ENCODE results near the gene USP2. TPM values are rescaled to one million over a fixed set of nuclear protein-coding genes. Genes with fewer than 3 reads are reported as not detected.

USP2 gene
- total RNA-seq, 1 experiment from 2014 or later, result 3.1 TPM

GRCh38 chr11:119378851-119379465 lies 2.5 kb downstream of the USP2 start:
- ChIA-PET POLR2A (no interaction called here), CTCF (interaction anchor here (0.6 kb wide), 2 partner anchors 41 to 720 kb away, joined by 7 to 10 read pairs; no protein-coding TSS in a partner anchor)
- ATAC-seq (no peak), DNase-seq (ENCODE audit: low read depth, low spot score) (no peak)
- Histone ChIP-seq H3K27ac (ENCODE audit: low read length) (no peak overlapping the region), H3K27me3 (ENCODE audit: control insufficient read depth, insufficient read depth, low read length) (no peaks in the 10 kb centered on the region), H3K36me3 (ENCODE audit: control insufficient read depth, insufficient read depth, low read length) (no peaks in the 10 kb centered on the region), H3K9me3 (ENCODE audit: control insufficient read depth, insufficient read depth, low read depth, low read length) (no peaks in the 10 kb centered on the region), H3K4me1 (ENCODE audit: control insufficient read depth, insufficient read depth, low read length) (peaks cover 17% of the 10 kb centered on the region), H3K4me3 (ENCODE audit: low read depth in 2 of 2, low read length in 2 of 2) (no peak overlapping the region)
- intact Hi-C loops (cut with micrococcal nuclease; ENCODE audit: unreplicated experiment) (no loop called here), in situ Hi-C loops (cut with HindIII; ENCODE audit: low pct_unique_long_range_greater_than_20kb, low sequenced_read_pairs) (no loop called here)
- TF ChIP-seq SIN3A (IDR thresholded peaks at IDR 0.05; ENCODE audit: borderline replicate concordance, insufficient read depth, low read depth, low read length) (no peak), POLR2AphosphoS5 (IDR thresholded peaks at IDR 0.05; ENCODE audit: low read depth, low read length) (no peak), REST (IDR thresholded peaks at IDR 0.05; ENCODE audit: insufficient read depth in 1 of 2, low read depth in 2 of 2, low read length in 1 of 2) (no peak), TCF7L2 (IDR thresholded peaks at IDR 0.05; ENCODE audit: low read depth, low read length) (no peak), CTCF (IDR thresholded peaks at IDR 0.05) (no peak)
- no TSS peak for BruUV-seq (replicated peaks)

- Histone ChIP-seq H3K4me3 (ENCODE audit: low read depth in 2 of 2, low read length in 2 of 2) (no peak overlapping the region), H3K27me3 (ENCODE audit: control insufficient read depth, insufficient read depth, low read length) (no peaks in the 10 kb centered on the region), H3K36me3 (ENCODE audit: control insufficient read depth, insufficient read depth, low read length) (no peaks in the 10 kb centered on the region), H3K27ac (ENCODE audit: low read length) (no peak overlapping the region), H3K9me3 (ENCODE audit: control insufficient read depth, insufficient read depth, low read depth, low read length) (no peaks in the 10 kb centered on the region), H3K4me1 (ENCODE audit: control insufficient read depth, insufficient read depth, low read length) (peaks cover 17% of the 10 kb centered on the region)
- intact Hi-C loops (cut with micrococcal nuclease; ENCODE audit: unreplicated experiment), result no loop called here
- DNase-seq (ENCODE audit: low read depth, low spot score), result no peak
- ATAC-seq, result no peak
- POLR2A ChIA-PET, result no interaction called here
- in situ Hi-C loops (cut with HindIII; ENCODE audit: low pct_unique_long_range_greater_than_20kb, low sequenced_read_pairs), result no loop called here
- TF ChIP-seq REST (IDR thresholded peaks at IDR 0.05; ENCODE audit: insufficient read depth in 1 of 2, low read depth in 2 of 2, low read length in 1 of 2), result no peak
- no peak for TF ChIP-seq POLR2AphosphoS5 (IDR thresholded peaks at IDR 0.05; ENCODE audit: low read depth, low read length)
- no peak for TF ChIP-seq TCF7L2 (IDR thresholded peaks at IDR 0.05; ENCODE audit: low read depth, low read length)
- TF ChIP-seq SIN3A (IDR thresholded peaks at IDR 0.05; ENCODE audit: borderline replicate concordance, insufficient read depth, low read depth, low read length), result no peak
- TF ChIP-seq CTCF (IDR thresholded peaks at IDR 0.05), result no peak
- CTCF ChIA-PET, result interaction anchor here (0.6 kb wide), 1 partner anchor 40 kb away, joined by 10 read pairs; no protein-coding TSS in a partner anchor
- no TSS peak for BruUV-seq (replicated peaks)
These were observed 3.4 kb downstream of the USP2 start for GRCh38 chr11:119377961-119378667.

Data from Panc1 (cell line).